Measurements from ENCODE around the gene ALPI. TPM values are rescaled to one million over a fixed set of nuclear protein-coding genes. Genes with fewer than 3 reads are reported as not detected.
A peak's percentile ranks its signal among the peaks of the same experiment; 100 is the strongest.

The ALPI gene
- total and polyA plus RNA-seq, 4 donors, result 0.18 to 19.9 TPM; not detected in 2

DNA sequence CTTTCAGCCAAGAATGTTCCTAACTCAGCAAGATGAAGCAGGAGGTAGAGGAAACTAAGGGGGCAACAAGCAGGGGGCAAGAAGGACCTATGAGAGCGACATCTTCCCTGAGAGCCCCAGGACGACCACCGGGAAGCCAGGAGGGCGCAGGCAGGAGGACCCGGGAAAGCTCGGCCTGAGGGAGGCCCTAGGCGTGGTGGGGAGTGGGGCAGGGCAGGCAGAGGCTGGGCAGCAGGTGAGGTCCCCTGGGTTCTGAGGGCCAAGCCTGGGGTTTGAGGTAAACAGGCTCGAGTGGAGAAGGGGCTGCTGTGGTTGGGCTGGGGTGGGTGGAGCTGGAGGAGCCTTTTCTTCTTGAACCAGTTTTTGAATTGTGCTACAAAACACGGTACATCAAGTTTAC is 1.3 kb upstream of the ALPI start:
- Histone ChIP-seq H3K4me1 (ENCODE audit: control insufficient read depth in 1 of 2, insufficient read depth in 2 of 2, low read length in 2 of 2) (no peaks in the 10 kb centered on the region), H3K27me3 (ENCODE audit: control insufficient read depth in 1 of 2, insufficient read depth in 2 of 2, low read length in 1 of 2) (no peaks in the 10 kb centered on the region), H3K4me3 (ENCODE audit: low read length in 2 of 2) (no peak overlapping the region), H3K36me3 (ENCODE audit: control insufficient read depth in 1 of 2, insufficient read depth in 2 of 2, low read length in 1 of 2) (no peaks in the 10 kb centered on the region), H3K9me3 (ENCODE audit: control insufficient read depth, low read length) (no peaks in the 10 kb centered on the region), H3K27ac (ENCODE audit: low read depth in 1 of 2, low read length in 2 of 2) (no peak overlapping the region)
- ATAC-seq (ENCODE audit: low FRiP score), result no peak
- intact Hi-C loops (cut with DNase I), result no loop called here
- DNase-seq, result peak in 1 of 2 donors; percentile 30
- 83 to 87% methylated on average over 9 of the region's 9 CpGs for WGBS, 2 donors

DNA sequence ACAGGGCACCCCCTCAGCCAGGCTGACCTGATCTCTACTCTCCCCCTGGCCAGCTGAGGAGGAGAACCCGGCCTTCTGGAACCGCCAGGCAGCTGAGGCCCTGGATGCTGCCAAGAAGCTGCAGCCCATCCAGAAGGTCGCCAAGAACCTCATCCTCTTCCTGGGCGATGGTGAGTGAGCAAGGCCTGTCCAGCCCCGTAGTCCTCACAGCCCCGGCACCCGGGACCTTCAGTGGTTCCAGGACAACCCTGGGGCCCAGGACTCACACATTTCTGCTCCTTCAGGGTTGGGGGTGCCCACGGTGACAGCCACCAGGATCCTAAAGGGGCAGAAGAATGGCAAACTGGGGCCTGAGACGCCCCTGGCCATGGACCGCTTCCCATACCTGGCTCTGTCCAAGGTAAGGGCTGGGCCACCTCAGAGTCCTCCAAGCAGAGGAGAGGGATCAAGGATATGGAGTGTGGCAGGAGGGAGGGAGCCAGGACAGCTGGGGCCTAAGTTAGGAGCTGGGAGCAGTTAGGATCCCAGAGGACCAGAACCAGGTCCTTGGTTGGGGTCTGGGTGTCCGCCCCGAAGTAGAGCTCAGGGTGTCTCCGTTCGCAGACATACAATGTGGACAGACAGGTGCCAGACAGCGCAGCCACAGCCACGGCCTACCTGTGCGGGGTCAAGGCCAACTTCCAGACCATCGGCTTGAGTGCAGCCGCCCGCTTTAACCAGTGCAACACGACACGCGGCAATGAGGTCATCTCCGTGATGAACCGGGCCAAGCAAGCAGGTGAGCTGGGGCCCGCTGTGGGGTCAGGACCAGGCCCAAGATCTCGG is 555 bp downstream of the ALPI start:
- no peak for ATAC-seq (ENCODE audit: low FRiP score)
- no peaks in the 10 kb centered on the region for H3K9me3 ChIP-seq (ENCODE audit: control insufficient read depth, low read length)
- 92% methylated on average over 27 of the region's 27 CpGs for WGBS, 2 donors
- H3K36me3 ChIP-seq (ENCODE audit: control insufficient read depth in 1 of 2, insufficient read depth in 2 of 2, low read length in 1 of 2), result no peaks in the 10 kb centered on the region
- no peak overlapping the region for H3K27ac ChIP-seq (ENCODE audit: low read depth in 1 of 2, low read length in 2 of 2)
- no peaks in the 10 kb centered on the region for H3K4me1 ChIP-seq (ENCODE audit: control insufficient read depth in 1 of 2, insufficient read depth in 2 of 2, low read length in 2 of 2)
- intact Hi-C loops (cut with DNase I), result no loop called here
- DNase-seq, result peak in 1 of 2 donors; percentile 45
- H3K27me3 ChIP-seq (ENCODE audit: control insufficient read depth in 1 of 2, insufficient read depth in 2 of 2, low read length in 1 of 2), result no peaks in the 10 kb centered on the region
- H3K4me3 ChIP-seq (ENCODE audit: low read length in 2 of 2), result no peak overlapping the region

DNA sequence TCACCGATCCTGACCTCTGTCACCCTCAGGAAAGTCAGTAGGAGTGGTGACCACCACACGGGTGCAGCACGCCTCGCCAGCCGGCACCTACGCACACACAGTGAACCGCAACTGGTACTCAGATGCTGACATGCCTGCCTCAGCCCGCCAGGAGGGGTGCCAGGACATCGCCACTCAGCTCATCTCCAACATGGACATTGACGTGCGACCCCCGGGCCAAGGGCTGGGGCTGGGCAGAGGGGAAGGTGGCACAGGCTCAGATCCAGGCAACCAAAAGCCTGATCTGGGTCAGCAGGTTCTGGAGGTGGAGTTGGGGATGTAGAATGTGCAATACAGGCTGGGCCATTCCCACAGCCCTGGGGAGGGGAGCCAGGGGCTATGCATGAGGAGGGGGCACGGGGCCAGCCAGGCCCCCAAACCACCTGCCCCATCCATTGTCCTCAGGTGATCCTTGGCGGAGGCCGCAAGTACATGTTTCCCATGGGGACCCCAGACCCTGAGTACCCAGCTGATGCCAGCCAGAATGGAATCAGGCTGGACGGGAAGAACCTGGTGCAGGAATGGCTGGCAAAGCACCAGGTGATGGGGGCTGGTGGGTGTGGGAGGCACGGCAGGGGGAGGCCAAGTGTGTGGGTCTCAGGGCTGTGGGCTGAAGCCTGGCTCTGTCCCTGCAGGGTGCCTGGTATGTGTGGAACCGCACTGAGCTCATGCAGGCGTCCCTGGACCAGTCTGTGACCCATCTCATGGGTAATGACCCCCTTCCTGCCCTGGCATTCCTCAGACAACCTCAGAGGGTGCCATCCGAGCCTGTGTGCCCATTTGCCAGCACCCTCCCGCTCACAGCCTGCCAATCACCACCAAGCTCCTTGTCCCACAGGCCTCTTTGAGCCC is 1.4 kb downstream of the ALPI start:
- H3K4me1 ChIP-seq (ENCODE audit: control insufficient read depth in 1 of 2, insufficient read depth in 2 of 2, low read length in 2 of 2), result no peaks in the 10 kb centered on the region
- H3K27ac ChIP-seq (ENCODE audit: low read depth in 1 of 2, low read length in 2 of 2), result no peak overlapping the region
- no peak for ATAC-seq (ENCODE audit: low FRiP score)
- no peak overlapping the region for H3K4me3 ChIP-seq (ENCODE audit: low read length in 2 of 2)
- H3K36me3 ChIP-seq (ENCODE audit: control insufficient read depth in 1 of 2, insufficient read depth in 2 of 2, low read length in 1 of 2), result no peaks in the 10 kb centered on the region
- no peaks in the 10 kb centered on the region for H3K27me3 ChIP-seq (ENCODE audit: control insufficient read depth in 1 of 2, insufficient read depth in 2 of 2, low read length in 1 of 2)
- H3K9me3 ChIP-seq (ENCODE audit: control insufficient read depth, low read length), result no peaks in the 10 kb centered on the region
- WGBS, 2 donors, result 83% methylated on average over 21 of the region's 21 CpGs
- intact Hi-C loops (cut with DNase I), result no loop called here
- peak in 1 of 2 donors; percentile 67 for DNase-seq

DNA sequence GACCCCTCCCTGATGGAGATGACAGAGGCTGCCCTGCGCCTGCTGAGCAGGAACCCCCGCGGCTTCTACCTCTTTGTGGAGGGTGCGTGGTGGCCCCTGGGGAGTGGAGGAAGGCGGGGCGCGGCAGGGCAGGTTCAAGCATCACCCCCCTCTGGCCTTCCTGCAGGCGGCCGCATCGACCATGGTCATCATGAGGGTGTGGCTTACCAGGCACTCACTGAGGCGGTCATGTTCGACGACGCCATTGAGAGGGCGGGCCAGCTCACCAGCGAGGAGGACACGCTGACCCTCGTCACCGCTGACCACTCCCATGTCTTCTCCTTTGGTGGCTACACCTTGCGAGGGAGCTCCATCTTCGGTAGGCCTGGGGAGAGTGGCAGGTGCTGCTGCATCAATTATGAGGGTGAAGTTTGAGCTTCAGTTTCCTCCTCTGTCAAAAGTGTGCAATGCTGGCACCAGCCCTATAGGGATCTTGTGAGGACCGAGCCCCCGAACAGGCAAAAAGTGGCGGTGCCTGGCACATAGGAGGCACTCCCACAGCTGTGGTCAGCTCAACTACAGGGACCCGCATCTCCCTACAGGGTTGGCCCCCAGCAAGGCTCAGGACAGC is 2.2 kb downstream of the ALPI start:
- Histone ChIP-seq H3K4me1 (ENCODE audit: control insufficient read depth in 1 of 2, insufficient read depth in 2 of 2, low read length in 2 of 2) (no peaks in the 10 kb centered on the region), H3K27ac (ENCODE audit: low read depth in 1 of 2, low read length in 2 of 2) (no peak overlapping the region), H3K36me3 (ENCODE audit: control insufficient read depth in 1 of 2, insufficient read depth in 2 of 2, low read length in 1 of 2) (no peaks in the 10 kb centered on the region), H3K9me3 (ENCODE audit: control insufficient read depth, low read length) (no peaks in the 10 kb centered on the region), H3K4me3 (ENCODE audit: low read length in 2 of 2) (no peak overlapping the region), H3K27me3 (ENCODE audit: control insufficient read depth in 1 of 2, insufficient read depth in 2 of 2, low read length in 1 of 2) (no peaks in the 10 kb centered on the region)
- no peak for ATAC-seq (ENCODE audit: low FRiP score)
- intact Hi-C loops (cut with DNase I), result no loop called here
- DNase-seq, result peak in 1 of 2 donors; percentile 64
- 88 to 89% methylated on average over 23 to 25 of the region's 25 CpGs for WGBS, 2 donors

DNA sequence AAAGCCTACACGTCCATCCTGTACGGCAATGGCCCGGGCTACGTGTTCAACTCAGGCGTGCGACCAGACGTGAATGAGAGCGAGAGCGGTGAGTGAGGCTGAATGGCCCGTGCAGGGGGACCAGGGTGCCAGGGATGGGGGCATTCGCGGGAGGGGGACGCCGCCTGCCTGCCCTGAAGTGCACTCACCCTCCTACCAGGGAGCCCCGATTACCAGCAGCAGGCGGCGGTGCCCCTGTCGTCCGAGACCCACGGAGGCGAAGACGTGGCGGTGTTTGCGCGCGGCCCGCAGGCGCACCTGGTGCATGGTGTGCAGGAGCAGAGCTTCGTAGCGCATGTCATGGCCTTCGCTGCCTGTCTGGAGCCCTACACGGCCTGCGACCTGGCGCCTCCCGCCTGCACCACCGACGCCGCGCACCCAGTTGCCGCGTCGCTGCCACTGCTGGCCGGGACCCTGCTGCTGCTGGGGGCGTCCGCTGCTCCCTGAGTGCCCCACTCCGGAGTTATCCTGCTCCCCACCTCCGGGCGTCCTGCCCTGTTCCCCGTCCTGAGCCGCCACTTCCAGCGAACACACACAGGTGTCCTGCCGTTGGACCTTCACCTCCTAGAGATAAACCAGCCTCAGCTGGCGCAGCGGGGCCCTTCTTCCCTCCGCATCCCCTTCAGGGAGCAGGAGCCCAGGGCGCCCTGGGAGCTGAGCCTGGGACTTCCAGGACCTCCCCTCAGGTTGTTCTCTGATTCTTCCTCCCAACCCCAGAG is 2.9 kb downstream of the ALPI start:
- Histone ChIP-seq H3K27ac (ENCODE audit: low read depth in 1 of 2, low read length in 2 of 2) (no peak overlapping the region), H3K36me3 (ENCODE audit: control insufficient read depth in 1 of 2, insufficient read depth in 2 of 2, low read length in 1 of 2) (no peaks in the 10 kb centered on the region), H3K4me3 (ENCODE audit: low read length in 2 of 2) (no peak overlapping the region), H3K9me3 (ENCODE audit: control insufficient read depth, low read length) (no peaks in the 10 kb centered on the region), H3K4me1 (ENCODE audit: control insufficient read depth in 1 of 2, insufficient read depth in 2 of 2, low read length in 2 of 2) (no peaks in the 10 kb centered on the region), H3K27me3 (ENCODE audit: control insufficient read depth in 1 of 2, insufficient read depth in 2 of 2, low read length in 1 of 2) (no peaks in the 10 kb centered on the region)
- intact Hi-C loops (cut with DNase I), result no loop called here
- ATAC-seq (ENCODE audit: low FRiP score) (no peak), DNase-seq (peak in 1 of 2 donors; percentile 72)
- WGBS, 2 donors, result 46 to 47% methylated on average over 48 to 56 of the region's 56 CpGs

DNA sequence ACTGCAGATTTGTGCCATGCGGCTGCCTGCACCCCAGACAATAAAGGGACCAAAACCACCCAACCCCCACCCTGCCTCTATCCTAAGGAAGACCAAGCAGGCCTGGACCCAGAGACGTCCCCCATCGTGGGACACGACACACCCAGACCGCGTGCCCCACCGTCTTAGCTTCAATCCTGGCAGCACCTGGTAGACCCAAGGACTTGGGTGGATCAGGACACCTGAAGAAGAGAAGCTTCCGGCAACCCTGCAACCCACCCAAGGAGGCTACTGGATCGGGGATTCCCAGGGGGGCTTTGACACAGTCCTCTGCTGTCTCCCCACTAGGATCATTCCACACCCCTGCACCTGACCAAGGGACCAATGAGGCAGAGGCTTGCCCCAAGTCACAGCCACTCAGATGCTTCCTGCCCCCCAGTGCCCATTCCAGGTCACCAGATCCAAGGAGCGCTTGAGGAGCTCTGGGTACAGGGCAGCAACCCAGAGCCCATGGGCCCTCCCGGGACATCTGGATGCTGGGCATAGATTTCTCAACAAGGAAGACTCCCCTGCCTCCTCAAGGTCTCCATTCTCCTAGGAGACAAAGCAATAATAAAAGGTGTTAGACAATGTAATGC is 3.6 kb downstream of the ALPI start:
- Histone ChIP-seq H3K4me1 (ENCODE audit: control insufficient read depth in 1 of 2, insufficient read depth in 2 of 2, low read length in 2 of 2) (no peaks in the 10 kb centered on the region), H3K4me3 (ENCODE audit: low read length in 2 of 2) (no peak overlapping the region), H3K36me3 (ENCODE audit: control insufficient read depth in 1 of 2, insufficient read depth in 2 of 2, low read length in 1 of 2) (no peaks in the 10 kb centered on the region), H3K27ac (ENCODE audit: low read depth in 1 of 2, low read length in 2 of 2) (no peak overlapping the region), H3K9me3 (ENCODE audit: control insufficient read depth, low read length) (no peaks in the 10 kb centered on the region), H3K27me3 (ENCODE audit: control insufficient read depth in 1 of 2, insufficient read depth in 2 of 2, low read length in 1 of 2) (no peaks in the 10 kb centered on the region)
- ATAC-seq (ENCODE audit: low FRiP score), result peak; percentile 9
- WGBS, 2 donors, result 81 to 84% methylated on average over 11 of the region's 11 CpGs
- DNase-seq, result peak in 1 of 2 donors; percentile 62
- intact Hi-C loops (cut with DNase I), result no loop called here

DNA sequence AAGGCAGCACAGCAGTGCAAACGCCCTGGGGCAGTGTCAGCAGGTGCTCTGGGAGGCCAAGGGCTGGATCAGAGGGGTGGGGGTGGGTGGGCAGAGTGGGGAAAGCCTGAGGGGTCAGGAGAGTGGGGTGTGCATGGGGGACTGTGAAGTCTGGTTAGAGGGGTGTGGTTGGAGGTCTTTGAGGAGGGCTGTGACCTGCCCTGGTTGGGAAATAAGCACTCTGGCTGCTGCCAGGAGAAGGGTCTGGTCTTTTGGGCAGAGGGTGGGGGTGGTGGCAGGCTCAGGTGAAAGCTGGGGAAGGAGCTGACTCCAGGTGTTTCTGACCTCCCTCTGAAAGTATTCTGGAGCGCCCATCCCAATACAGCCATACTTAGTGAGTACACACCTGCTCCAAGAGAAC is 4.2 kb downstream of the ALPI start:
- WGBS, 2 donors, result 67 to 69% methylated on average over 2 of the region's 2 CpGs
- Histone ChIP-seq H3K4me1 (ENCODE audit: control insufficient read depth in 1 of 2, insufficient read depth in 2 of 2, low read length in 2 of 2) (no peaks in the 10 kb centered on the region), H3K4me3 (ENCODE audit: low read length in 2 of 2) (no peak overlapping the region), H3K27me3 (ENCODE audit: control insufficient read depth in 1 of 2, insufficient read depth in 2 of 2, low read length in 1 of 2) (no peaks in the 10 kb centered on the region), H3K36me3 (ENCODE audit: control insufficient read depth in 1 of 2, insufficient read depth in 2 of 2, low read length in 1 of 2) (no peaks in the 10 kb centered on the region), H3K9me3 (ENCODE audit: control insufficient read depth, low read length) (no peaks in the 10 kb centered on the region), H3K27ac (ENCODE audit: low read depth in 1 of 2, low read length in 2 of 2) (no peak overlapping the region)
- intact Hi-C loops (cut with DNase I), result no loop called here
- ATAC-seq (ENCODE audit: low FRiP score), result no peak
- peak in 1 of 2 donors; percentile 45 for DNase-seq

Data from aorta (tissue), 5 donors.